H9 (cell line): ENCODE data around the gene METTL17. TPM values are rescaled to one million over a fixed set of nuclear protein-coding genes. Genes with fewer than 3 reads are reported as not detected.

Experiments
- DNase-seq: peaks from one replicate; pipeline ENCODE4 v3.0.0-alpha.2; 2017
- H2AFZ ChIP-seq: one replicate; pipeline ENCODE4 v1.6.1; 2013; ENCODE audit warnings: mild to moderate bottlenecking, low read length, control low read depth, moderate library complexity
- H2AK5ac ChIP-seq: 2 replicates; pipeline ENCODE4 v1.6.1; 2013; ENCODE audit warnings: low read length, control low read depth, mixed read lengths; ENCODE audit not compliant: insufficient read length
- H2BK120ac ChIP-seq: one replicate; pipeline ENCODE4 v1.6.1; 2013; ENCODE audit warnings: low read depth, mild to moderate bottlenecking, low read length, control low read depth, inconsistent platforms; ENCODE audit not compliant: poor library complexity, severe bottlenecking
- H2BK12ac ChIP-seq: 2 replicates; pipeline ENCODE4 v1.6.1; 2013; ENCODE audit warnings: low read length, control low read depth, mixed read lengths, low read depth; ENCODE audit not compliant: insufficient read length
- H2BK15ac ChIP-seq: 2 replicates; pipeline ENCODE4 v1.6.1; 2013; ENCODE audit warnings: low read depth, low read length, control low read depth
- H2BK20ac ChIP-seq: one replicate; pipeline ENCODE4 v1.6.1; 2013; ENCODE audit warnings: low read depth, mild to moderate bottlenecking, low read length, control low read depth, inconsistent platforms; ENCODE audit not compliant: poor library complexity, severe bottlenecking
- H2BK5ac ChIP-seq: 2 replicates; pipeline ENCODE4 v1.6.1; 2013; ENCODE audit warnings: low read length, control low read depth, mixed read lengths; ENCODE audit not compliant: insufficient read length
- H3K14ac ChIP-seq: 2 replicates; pipeline ENCODE4 v1.6.1; 2013; ENCODE audit warnings: low read length, control low read depth; ENCODE audit not compliant: insufficient read depth
- H3K18ac ChIP-seq: 2 replicates; pipeline ENCODE4 v1.6.1; 2013; ENCODE audit warnings: low read depth, mild to moderate bottlenecking, mixed read lengths, low read length, control low read depth; ENCODE audit not compliant: insufficient read length
- H3K23ac ChIP-seq: 2 replicates; pipeline ENCODE4 v1.6.1; 2013; ENCODE audit warnings: low read length, control low read depth, mixed read lengths, low read depth; ENCODE audit not compliant: insufficient read length
- H3K23me2 ChIP-seq: 2 replicates; pipeline ENCODE4 v1.6.1; 2013; ENCODE audit warnings: low read depth, mild to moderate bottlenecking, mixed read lengths, low read length, control low read depth; ENCODE audit not compliant: insufficient read length, poor library complexity, severe bottlenecking
- H3K27ac ChIP-seq: 2 replicates; pipeline ENCODE4 v1.5.1; 2013; ENCODE audit warnings: low read length, control low read depth, mixed read lengths, low read depth; ENCODE audit not compliant: insufficient read length
- H3K27me3 ChIP-seq: 2 replicates; pipeline ENCODE4 v1.6.1; 2013; ENCODE audit warnings: low read length, control low read depth, inconsistent platforms; ENCODE audit not compliant: insufficient read depth
- H3K4ac ChIP-seq: 2 replicates; pipeline ENCODE4 v1.6.1; 2013; ENCODE audit warnings: low read depth, mild to moderate bottlenecking, control low read depth, inconsistent platforms, low read length, moderate library complexity
- H3K4me1 ChIP-seq: 2 replicates; pipeline ENCODE4 v1.6.1; 2013; ENCODE audit warnings: low read length, control low read depth, inconsistent platforms; ENCODE audit not compliant: insufficient read depth
- H3K4me2 ChIP-seq: 2 replicates; pipeline ENCODE4 v1.6.1; 2013; ENCODE audit warnings: low read length, control low read depth, mixed read lengths; ENCODE audit not compliant: insufficient read length, insufficient read depth
- H3K56ac ChIP-seq: 2 replicates; pipeline ENCODE4 v1.6.1; 2013; ENCODE audit warnings: low read depth, mild to moderate bottlenecking, mixed read lengths, low read length, control low read depth; ENCODE audit not compliant: insufficient read length
- H3K79me1 ChIP-seq: 2 replicates; pipeline ENCODE4 v1.6.1; 2013; ENCODE audit warnings: low read depth, mild to moderate bottlenecking, moderate library complexity, low read length, control low read depth, inconsistent platforms; ENCODE audit not compliant: insufficient read depth, poor library complexity, severe bottlenecking
- H3K79me2 ChIP-seq: 2 replicates; pipeline ENCODE4 v1.6.1; 2013; ENCODE audit warnings: low read length, control low read depth, inconsistent platforms; ENCODE audit not compliant: insufficient read depth
- H3K9ac ChIP-seq: 2 replicates; pipeline ENCODE4 v1.6.1; 2013; ENCODE audit warnings: low read length, control low read depth, mixed read lengths; ENCODE audit not compliant: insufficient read length; ENCODE audit errors: extremely low read depth
- H3K9me3 ChIP-seq: one replicate; pipeline ENCODE4 v1.6.1; 2013; ENCODE audit warnings: low read depth, low read length, inconsistent platforms; ENCODE audit not compliant: control insufficient read depth
- H3T11ph ChIP-seq: one replicate; pipeline ENCODE4 v1.6.1; 2013; ENCODE audit warnings: mild to moderate bottlenecking, low read length, control low read depth, inconsistent platforms
- H4K20me1 ChIP-seq: one replicate; pipeline ENCODE4 v1.6.1; 2013; ENCODE audit not compliant: control insufficient read depth, insufficient read length, insufficient read depth
- H4K5ac ChIP-seq: 2 replicates; pipeline ENCODE4 v1.6.1; 2013; ENCODE audit warnings: low read depth, mild to moderate bottlenecking, mixed read lengths, low read length, control low read depth; ENCODE audit not compliant: insufficient read length
- H4K8ac ChIP-seq: replicated peaks from 2 replicates; pipeline ENCODE4 v1.6.1; 2013; ENCODE audit warnings: low read length, control low read depth, mixed read lengths, low read depth; ENCODE audit not compliant: insufficient read length
- H4K91ac ChIP-seq: 2 replicates; pipeline ENCODE4 v1.6.1; 2013; ENCODE audit warnings: low read depth, mild to moderate bottlenecking, moderate library complexity, mixed read lengths, low read length, control low read depth; ENCODE audit not compliant: insufficient read length
- H3K27ac Mint-ChIP-seq, 3 experiments: 2 replicates in 2 of 3; 3 replicates in 1 of 3; pipeline ENCODE4 v1.8.0; 2020 to 2021; ENCODE audit warnings: mixed read lengths in 3 of 3, mild to moderate bottlenecking in 1 of 3, moderate library complexity in 1 of 3
- H3K27me3 Mint-ChIP-seq: 2 replicates; pipeline ENCODE4 v1.8.0; 2021; ENCODE audit warnings: low read depth, mild to moderate bottlenecking, moderate library complexity, mixed read lengths
- H3K36me3 Mint-ChIP-seq, 3 experiments: 2 replicates in 2 of 3; 3 replicates in 1 of 3; pipeline ENCODE4 v1.8.0; 2020 to 2021; ENCODE audit warnings: low read depth in 3 of 3, mixed read lengths in 3 of 3; ENCODE audit not compliant: insufficient read depth in 1 of 3
- H3K4me1 Mint-ChIP-seq, 2 experiments: 2 replicates each; pipeline ENCODE4 v1.8.0; 2020; ENCODE audit warnings: mixed read lengths in 2 of 2
- H3K4me3 Mint-ChIP-seq, 2 experiments: 2 replicates in 1 of 2; 3 replicates in 1 of 2; pipeline ENCODE4 v1.8.0; 2020 to 2021; ENCODE audit warnings: mild to moderate bottlenecking in 2 of 2, mixed read lengths in 2 of 2, moderate library complexity in 1 of 2
- H3K9me3 Mint-ChIP-seq, 2 experiments: 2 replicates in 1 of 2; 3 replicates in 1 of 2; pipeline ENCODE4 v1.8.0; 2020; ENCODE audit warnings: mild to moderate bottlenecking in 2 of 2, mixed read lengths in 2 of 2, moderate library complexity in 1 of 2
- CTCF ChIP-seq: fragments of 200-600 bp; sonication (generic); conservative IDR thresholded peaks from 3 replicates; pipeline ENCODE4 v1.8.0; 2021; ENCODE audit warnings: antibody characterized with exemption, mild to moderate bottlenecking
- WGBS: extraction: QIAGEN DNeasy Blood & Tissue Kit; methylation state at CpG from one replicate; pipeline ENCODE4 v1.1.7; 2013; ENCODE audit warnings: missing lambda C conversion rate, low lambda C conversion rate, mixed read lengths; ENCODE audit not compliant: insufficient read length; ENCODE audit errors: extremely low coverage; 5-methylcytosine and 5-hydroxymethylcytosine counted together
- total RNA-seq: library from RNA; stranded (reverse); gene quantifications from 2 replicates; pipeline ENCODE4 v1.2.1, GENCODE V29; 2021

Gene METTL17
- total RNA-seq, 1 experiment from 2014 or later = 81.4 TPM

- Histone ChIP-seq H3K4me2 (no peak overlapping the region), H3K27ac (no peak overlapping the region), H3K4me1 (peaks cover 5% of the 10 kb centered on the region), H3K9me3 (no peaks in the 10 kb centered on the region), H3T11ph (no peak overlapping the region), H2BK120ac (no peak overlapping the region), H4K20me1 (no peaks in the 10 kb centered on the region), H2BK20ac (no peak overlapping the region), H2AFZ (no peak overlapping the region), H3K23ac (no peak overlapping the region), H2AK5ac (no peak overlapping the region), H3K79me2 (no peaks in the 10 kb centered on the region), H2BK12ac (no peak overlapping the region), H4K8ac (no peak overlapping the region), H4K5ac (no peak overlapping the region), H3K18ac (no peak overlapping the region), H3K23me2 (no peaks in the 10 kb centered on the region), H2BK15ac (no peak overlapping the region), H3K27me3 (no peaks in the 10 kb centered on the region), H3K79me1 (no peaks in the 10 kb centered on the region), H2BK5ac (no peak overlapping the region), H3K4ac (no peak overlapping the region), H3K56ac (no peak overlapping the region), H4K91ac (no peak overlapping the region), H3K14ac (no peak overlapping the region), H3K9ac (no peak overlapping the region)
- H3K9me3 Mint-ChIP-seq = no peaks in the 10 kb centered on the region
- no peak for DNase-seq
- TF ChIP-seq CTCF = no peak
- no peaks in the 10 kb centered on the region for H3K36me3 Mint-ChIP-seq
- WGBS = no CpG with 5 or more reads among the region's 3 CpGs
- peaks cover 24 to 26% of the 10 kb centered on the region in 2 experiments for H3K4me1 Mint-ChIP-seq
- H3K27me3 Mint-ChIP-seq = peaks cover 35% of the 10 kb centered on the region
- H3K27ac Mint-ChIP-seq = no peak overlapping the region
- H3K4me3 Mint-ChIP-seq = no peak overlapping the region
Measured at GRCh38 chr14:21037156-21037555, 47.4 kb downstream of the METTL17 start.
